Measurements from ENCODE around the gene SPOCK2. TPM values are rescaled to one million over a fixed set of nuclear protein-coding genes. Genes with fewer than 3 reads are reported as not detected.

The SPOCK2 gene
- total RNA-seq, 1 donor, result under 0.01 TPM

DNA sequence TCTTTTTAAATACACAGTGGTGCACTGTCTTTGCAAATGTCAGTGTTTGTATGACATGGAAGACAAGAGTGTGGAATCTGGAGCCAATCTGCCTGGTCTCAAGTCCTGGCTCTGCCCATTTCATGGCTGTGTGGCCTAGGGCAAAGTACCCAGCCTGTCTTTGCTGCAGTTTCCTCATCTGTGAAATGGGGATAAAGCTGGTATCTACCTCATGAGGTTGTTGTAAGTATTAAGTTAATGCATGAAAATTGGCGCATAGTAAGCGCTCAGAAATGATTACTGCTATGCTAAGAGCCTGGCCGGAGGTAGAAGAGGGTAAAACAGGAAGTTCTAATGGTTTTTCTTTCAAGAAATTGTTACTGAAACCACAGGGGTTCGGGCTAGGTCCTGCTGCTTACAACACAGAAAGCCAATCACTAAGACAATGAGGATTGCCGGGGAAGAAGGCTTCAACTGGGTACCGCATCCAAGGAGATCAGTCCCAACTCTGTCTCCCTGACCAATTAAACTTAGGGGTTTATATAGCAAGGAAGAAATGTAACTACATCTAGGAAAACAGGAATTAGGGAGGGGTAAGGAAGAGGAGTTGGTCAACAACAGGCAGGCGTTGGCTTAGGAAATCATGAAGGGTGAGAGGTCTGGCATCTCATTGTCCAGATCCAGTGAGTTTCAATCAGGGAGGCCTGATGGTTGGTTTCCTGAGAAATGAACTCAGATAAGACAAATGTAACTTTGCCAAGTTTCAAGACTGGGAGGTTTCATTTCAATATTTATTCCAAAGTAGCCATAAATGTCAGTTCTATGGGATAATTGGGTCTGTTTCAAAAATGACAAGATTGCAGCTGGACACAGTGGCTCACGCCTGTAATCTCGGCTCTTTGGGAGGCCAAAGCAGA lies 67.2 kb downstream of the SPOCK2 start:
- TF ChIP-seq, protein P1, sequence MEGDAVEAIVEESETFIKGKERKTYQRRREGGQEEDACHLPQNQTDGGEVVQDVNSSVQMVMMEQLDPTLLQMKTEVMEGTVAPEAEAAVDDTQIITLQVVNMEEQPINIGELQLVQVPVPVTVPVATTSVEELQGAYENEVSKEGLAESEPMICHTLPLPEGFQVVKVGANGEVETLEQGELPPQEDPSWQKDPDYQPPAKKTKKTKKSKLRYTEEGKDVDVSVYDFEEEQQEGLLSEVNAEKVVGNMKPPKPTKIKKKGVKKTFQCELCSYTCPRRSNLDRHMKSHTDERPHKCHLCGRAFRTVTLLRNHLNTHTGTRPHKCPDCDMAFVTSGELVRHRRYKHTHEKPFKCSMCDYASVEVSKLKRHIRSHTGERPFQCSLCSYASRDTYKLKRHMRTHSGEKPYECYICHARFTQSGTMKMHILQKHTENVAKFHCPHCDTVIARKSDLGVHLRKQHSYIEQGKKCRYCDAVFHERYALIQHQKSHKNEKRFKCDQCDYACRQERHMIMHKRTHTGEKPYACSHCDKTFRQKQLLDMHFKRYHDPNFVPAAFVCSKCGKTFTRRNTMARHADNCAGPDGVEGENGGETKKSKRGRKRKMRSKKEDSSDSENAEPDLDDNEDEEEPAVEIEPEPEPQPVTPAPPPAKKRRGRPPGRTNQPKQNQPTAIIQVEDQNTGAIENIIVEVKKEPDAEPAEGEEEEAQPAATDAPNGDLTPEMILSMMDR (IDR thresholded peaks at IDR 0.05; ENCODE audit: insufficient read depth, low read depth, low read length), result no peak
- peak; percentile 40 for DNase-seq (ENCODE audit: low read depth)

DNA sequence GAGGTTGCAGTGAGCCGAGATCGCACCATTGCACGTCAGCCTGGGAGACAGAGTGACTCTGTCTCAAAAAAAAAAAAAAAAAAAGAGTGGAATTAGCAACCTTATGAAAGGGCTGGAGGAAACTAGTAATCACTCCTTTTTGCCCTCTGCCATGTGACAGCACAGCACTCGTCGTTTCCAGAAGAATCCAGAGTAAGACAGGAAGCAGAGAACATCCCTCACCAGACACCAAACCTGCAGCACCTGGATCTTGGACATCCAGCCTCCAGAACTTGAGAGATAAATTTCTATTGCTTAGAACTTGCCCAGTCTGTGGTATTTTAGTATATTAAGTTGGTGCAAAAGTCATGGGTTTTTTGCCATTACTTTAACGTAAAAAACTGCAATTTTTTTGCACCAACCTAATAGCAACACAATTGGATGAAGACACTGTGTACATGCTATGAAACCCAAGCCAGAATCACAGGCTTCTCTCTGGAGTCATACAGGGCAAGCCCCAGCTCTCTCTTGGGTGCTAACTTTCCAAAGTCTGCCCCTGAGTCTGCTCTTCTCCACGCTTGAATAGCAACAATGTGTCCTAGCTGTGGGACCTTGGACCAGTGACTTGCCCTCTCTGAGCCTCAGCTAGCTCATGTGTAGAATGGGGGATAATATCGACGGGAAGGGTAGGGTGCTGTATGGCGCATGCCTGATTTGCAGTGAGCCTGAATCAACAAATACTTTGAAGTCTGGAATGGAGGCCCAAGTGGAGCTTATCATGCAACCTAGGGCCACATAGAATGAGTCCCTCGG lies 69.1 kb downstream of the SPOCK2 start:
- TF ChIP-seq, protein P1 (IDR thresholded peaks at IDR 0.05; ENCODE audit: insufficient read depth, low read depth, low read length), result no peak
- no peak overlapping the region for H3K4me3 ChIP-seq (ENCODE audit: low read depth, low read length)
- DNase-seq (ENCODE audit: low read depth), result no peak

More for the DNA sequence above, 67.2 kb downstream of the SPOCK2 start:
- no peak overlapping the region for H3K4me3 ChIP-seq (ENCODE audit: low read depth, low read length)

DNA sequence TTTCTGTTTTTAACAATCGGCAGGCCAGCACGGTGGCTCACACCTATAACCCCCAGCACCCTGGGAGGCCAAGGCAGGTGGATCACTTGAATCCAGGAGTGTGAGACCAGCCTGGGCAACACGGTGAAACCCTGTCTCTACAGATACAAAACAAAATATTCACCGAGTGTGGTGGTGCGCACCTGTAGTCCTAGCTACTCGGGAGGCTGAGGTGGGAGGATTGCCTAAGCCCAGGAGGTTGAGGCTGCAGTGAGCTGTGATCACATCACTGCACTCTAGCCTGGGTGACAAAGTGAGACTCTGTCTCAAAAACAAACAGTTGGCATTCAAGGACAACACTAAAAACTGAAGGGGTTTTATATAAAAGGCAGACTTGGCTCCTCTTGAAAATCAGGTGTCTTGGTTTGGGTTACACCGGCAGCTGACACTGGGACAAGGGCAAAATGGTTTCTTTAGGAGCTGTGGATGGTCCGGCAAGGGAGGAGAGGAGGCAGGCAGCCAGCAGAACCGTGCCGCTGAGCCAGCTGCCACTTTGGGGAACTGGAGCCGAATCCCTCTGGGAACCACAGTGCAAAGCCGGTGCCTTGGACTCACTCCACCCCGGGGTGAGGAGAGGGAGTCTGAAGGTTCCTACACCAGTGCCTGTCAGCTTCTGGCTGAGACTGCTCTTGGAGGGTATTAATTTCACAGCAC lies 71.6 kb downstream of the SPOCK2 start:
- DNase-seq (ENCODE audit: low read depth), result no peak
- H3K4me3 ChIP-seq (ENCODE audit: low read depth, low read length), result no peak overlapping the region
- TF ChIP-seq, protein P1 (IDR thresholded peaks at IDR 0.05; ENCODE audit: insufficient read depth, low read depth, low read length), result no peak

DNA sequence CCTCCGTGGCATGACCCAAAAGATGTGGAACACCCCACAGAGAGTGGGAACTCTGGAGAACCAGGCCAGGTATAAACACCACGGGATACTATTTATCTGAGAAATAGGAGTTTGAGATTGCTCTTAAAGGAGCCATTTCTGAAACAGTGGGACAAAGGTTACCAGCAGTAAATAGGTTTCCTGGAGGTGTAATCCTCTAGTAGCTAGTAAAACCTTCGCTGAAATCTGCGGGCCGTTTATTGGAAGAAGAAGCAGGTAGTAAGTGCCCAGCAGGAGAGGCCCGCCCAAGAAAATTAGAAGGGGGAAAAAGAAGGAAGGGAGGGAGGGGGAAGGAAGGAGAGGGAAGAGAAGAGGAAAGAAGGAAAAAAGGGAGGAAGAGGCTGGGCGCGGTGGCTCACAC lies 72.5 kb downstream of the SPOCK2 start:
- H3K4me3 ChIP-seq (ENCODE audit: low read depth, low read length), result no peak overlapping the region
- TF ChIP-seq, protein P1 (IDR thresholded peaks at IDR 0.05; ENCODE audit: insufficient read depth, low read depth, low read length), result no peak
- no peak for DNase-seq (ENCODE audit: low read depth)

DNA sequence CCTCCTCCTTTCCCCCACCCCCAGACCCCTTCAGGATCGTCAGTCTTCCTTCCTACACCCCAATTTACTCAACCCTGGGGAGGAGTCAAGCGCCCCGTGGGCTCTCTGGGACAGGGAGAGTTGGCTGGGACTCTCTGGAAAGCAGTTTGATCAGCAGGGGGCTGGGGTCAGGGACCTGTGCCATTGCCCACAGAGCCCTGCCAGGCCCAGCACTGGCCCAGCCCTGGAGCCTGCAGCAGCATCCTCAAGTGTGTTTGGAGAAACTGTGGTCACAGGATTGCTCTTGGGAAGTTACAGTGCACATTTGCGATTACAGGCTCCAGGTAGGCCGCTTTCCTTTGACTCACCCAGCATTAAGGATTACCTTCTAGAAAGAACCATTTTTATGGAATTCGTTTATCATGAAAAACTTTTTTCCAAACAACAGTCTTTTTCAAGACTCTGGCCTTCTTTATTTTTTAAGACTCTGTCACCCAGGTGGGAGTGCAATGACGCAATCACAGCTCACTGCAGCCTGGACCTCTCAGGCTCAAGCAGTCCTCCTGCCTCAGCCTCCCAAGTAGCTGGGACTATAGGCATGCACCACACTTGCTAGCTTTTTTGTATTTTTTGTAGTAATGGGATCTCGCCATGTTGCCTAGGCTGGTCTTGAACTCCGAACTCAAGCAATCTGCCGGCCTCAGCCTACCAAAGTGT lies 73.4 kb downstream of the SPOCK2 start:
- TF ChIP-seq, protein P1 (IDR thresholded peaks at IDR 0.05; ENCODE audit: insufficient read depth, low read depth, low read length), result no peak
- no peak overlapping the region for H3K4me3 ChIP-seq (ENCODE audit: low read depth, low read length)
- no peak for DNase-seq (ENCODE audit: low read depth)

DNA sequence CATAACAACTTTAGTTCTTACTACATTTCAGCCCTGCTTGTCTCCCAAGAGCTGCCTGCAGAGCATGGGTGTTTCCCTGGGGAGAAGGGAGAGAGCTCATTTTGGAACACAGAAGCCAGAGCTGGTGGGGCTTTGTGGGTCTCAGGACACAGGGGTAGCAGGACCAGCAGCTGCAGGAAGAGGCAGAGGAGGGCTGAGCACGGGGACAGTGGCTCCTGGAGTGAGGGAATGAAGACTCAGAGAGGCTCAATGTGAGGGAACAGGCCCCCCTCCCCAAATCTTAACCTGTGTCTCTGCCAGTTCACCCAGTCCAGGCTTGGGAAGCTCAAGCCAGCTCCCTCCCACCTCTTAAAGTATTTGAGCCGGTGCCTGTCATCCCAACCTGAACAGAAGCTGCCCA lies 74.2 kb downstream of the SPOCK2 start:
- no peak overlapping the region for H3K4me3 ChIP-seq (ENCODE audit: low read depth, low read length)
- TF ChIP-seq, protein P1 (IDR thresholded peaks at IDR 0.05; ENCODE audit: insufficient read depth, low read depth, low read length), result no peak
- DNase-seq (ENCODE audit: low read depth), result no peak
